HG03135 (cell line): Measurements from ENCODE around the gene LBH.

Experiments
- ATAC-seq: cut with Tn5 transposase; IDR thresholded peaks from one replicate; pipeline ENCODE4 v1.9.1; 2021; ENCODE audit warnings: mild to moderate bottlenecking, moderate library complexity; ENCODE audit not compliant: unreplicated experiment

The LBH gene

GRCh38 chr2:30300456-30301221 is 69.3 kb downstream of the LBH start:
- no peak for ATAC-seq

DNA sequence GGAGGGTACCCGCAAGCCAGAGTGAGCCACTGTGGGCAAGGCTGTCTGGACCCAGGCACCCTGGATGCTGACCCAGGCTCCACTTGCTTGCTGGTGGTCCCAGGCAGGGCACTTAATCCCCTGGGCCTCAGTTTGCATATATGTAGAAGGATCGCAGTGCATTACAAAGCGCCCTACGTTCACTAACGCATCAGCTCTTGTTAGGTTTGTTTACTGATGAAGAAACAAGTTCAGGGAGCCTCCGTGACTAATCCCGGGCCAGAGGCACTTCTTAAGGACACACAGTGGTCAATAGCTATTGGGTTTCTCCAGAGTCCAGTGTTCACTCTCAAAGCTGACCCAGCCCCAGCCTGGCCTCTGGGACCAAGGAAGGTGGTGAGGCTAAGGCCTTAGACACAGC is 70.2 kb downstream of the LBH start:
- no peak for ATAC-seq

DNA sequence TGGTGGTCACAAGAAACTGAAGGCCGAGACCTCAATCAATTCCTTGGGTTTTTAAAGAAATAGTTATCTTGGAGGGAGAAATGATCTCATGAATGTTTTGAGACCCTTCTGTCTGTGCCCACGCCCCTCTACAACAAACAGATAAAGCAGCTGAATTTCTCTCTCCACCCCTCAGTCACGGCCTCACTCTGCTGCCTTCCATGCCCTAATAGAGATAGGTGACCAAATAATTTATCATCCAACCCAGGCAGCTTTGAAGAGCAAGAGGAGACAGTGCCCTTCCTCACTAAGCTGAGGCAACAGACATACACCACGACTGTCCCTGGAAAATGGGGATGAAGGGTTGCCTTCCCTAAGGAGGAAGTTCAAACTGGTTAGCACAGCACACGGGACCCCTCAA is 71.2 kb downstream of the LBH start:
- ATAC-seq = no peak

DNA sequence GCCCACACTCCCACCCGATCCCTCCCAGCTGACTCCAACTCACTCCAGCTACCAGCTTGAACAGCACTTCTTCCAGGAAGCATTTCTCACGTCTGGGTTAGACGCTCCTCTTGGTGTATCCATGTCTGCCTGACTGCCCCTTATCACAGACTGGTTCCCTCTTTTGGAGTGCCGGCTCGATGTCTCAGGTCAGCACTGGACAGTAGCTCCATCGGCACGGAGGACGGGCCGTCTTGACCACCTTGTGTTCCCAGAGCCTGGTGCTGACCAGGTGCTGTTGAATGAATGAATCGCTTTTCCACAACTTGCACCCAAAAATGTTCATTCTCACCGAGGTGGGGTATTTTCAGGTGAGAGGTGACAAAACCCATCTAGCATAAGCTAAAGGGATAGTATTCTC is 71.8 kb downstream of the LBH start:
- ATAC-seq = no peak

DNA sequence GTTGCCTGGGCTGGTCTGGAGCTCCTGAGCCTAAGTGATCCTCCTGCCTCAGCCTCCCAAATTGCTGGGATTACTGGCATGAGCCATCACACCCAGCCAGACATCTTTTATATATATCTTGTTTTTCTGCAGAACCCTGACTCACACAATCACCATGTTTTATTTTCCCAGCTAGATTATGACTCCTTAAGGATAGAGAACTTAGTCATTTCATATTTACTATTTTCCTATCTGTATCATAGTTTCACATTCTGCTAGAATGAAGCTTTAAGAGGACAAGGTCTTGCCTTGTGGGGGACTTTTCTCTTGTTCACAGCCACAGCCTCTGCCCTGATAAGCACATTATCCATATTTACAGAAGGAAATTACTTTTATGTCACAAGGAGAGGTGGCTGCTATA is 73.9 kb downstream of the LBH start:
- no peak for ATAC-seq

- no peak for ATAC-seq
Measured at GRCh38 chr2:30306522-30306921, 75.2 kb downstream of the LBH start.

DNA sequence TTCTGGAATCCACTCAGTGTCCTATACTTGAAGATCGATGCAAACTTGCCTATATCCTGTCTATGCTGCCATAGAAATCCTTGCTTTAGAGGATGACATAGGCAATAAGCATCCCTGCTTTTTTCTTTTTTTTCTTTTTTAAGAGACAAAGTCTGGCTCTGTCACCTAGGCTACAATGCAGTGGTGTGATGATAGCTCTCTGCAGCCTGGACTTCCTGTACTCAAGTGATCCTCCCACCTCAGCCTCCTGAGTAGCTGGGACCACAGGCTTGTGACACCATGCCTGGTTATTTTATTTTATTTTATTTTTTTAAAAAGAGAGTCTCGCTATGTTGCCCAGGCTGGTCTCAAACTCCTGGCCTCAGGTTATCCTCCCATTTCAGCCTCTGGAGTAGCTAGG is 76.9 kb downstream of the LBH start:
- ATAC-seq = no peak
